NCI-H1694 treated with DMSO at 0.1 percent for 48 hours (cell line): ENCODE data around the gene ARMC9.
"Not testable (repeated sequence)": the region's sequence is repeated elsewhere in the genome, so short reads cannot be mapped to it uniquely, and the experiment has no call there.

Experiments used
- DNase-seq: peaks from one replicate; lab custom pipeline; 2025; lab: John Stamatoyannopoulos, UW

The ARMC9 gene

GRCh38 chr2:231362555-231363184, 164.2 kb downstream of the ARMC9 start:
- DNase-seq, result no peak

- no peak for DNase-seq
Observed at GRCh38 chr2:231364061-231364460, 165.6 kb downstream of the ARMC9 start.

DNA sequence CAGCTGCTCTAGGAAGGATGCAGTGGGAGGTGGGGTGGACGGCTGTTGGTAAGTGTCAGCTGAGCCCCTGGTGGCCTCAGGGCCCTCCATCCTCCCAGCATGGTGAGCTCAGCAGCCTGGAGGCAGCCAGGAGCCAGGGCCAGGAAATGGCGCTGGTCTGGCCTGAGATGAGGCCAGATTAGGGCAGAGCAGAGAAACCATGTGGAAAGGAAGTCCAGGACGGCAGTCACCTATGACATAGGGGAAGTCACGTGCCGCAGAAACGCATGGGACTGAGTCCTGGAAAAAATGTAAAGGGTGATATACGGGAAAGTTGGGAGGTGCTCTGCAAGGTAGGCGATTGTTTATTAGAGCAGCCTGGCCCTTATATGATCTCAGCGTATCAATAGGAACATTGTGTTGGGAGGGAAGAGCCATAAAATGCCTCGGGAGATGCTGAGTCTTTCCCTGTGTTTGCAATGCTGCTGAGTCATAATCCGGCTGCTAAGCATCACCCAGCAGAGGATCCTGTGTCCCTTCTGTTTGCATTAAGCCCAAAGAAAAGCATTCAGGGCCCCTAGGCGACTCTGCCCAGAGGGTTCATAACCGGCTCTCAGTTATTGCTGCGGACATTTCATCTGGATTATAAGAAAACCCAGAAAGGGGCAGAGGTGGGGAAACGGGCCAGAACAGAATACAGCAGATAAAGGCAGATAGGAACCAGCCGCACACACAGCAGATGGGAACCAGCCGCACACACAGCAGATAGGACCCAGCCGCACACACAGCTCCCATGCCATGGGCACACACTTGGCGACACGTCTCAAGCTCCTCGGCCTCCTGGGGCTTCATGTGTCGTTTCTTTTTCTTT, 166.8 kb downstream of the ARMC9 start:
- DNase-seq, result peak; percentile 80

- no peak for DNase-seq
Observed at GRCh38 chr2:231367178-231367577, 168.7 kb downstream of the ARMC9 start.

DNA sequence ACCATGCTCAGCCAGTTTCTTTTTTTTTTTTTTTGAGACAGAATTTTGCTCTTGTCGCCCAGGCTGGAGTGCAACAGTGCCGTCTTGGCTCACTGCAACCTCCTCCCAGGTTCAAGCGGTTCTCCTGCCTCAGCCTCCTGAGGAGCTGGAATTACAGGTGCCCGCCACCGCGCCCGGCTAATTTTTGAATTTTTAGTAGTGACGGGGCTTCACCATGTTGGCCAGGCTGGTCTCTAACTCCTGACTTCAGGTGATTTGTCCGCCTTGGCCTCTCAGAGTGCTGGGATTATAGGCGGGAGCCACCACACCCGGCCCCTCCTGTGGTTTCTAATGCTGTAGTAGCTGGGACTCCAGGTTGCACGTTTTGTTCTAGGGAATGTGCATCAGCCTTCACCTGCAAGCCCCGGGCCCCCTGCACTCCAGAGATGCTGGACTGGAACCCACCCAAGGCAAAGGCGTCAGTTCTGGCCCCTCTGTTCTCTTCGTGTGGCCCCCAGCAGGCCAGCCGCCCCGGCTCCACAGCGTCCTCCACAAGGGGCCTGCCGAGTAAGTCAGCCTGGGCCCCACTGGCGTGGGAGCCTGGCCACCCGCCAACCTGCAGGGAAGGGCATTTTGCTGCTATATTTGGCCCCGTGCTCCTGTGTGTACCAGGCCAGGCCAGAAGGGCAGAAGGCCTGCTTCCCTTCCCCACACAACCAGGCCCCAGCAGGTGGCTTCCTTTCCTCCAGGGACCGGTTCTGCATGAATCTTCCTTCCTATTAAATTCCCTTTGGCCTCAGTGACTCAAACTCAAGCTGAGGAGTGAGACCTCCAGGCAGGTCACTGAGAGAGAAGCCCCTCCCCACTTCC, 171.4 kb downstream of the ARMC9 start:
- DNase-seq, result no peak

- DNase-seq, result no peak
Observed at GRCh38 chr2:231370429-231370748, 172.0 kb downstream of the ARMC9 start.

DNA sequence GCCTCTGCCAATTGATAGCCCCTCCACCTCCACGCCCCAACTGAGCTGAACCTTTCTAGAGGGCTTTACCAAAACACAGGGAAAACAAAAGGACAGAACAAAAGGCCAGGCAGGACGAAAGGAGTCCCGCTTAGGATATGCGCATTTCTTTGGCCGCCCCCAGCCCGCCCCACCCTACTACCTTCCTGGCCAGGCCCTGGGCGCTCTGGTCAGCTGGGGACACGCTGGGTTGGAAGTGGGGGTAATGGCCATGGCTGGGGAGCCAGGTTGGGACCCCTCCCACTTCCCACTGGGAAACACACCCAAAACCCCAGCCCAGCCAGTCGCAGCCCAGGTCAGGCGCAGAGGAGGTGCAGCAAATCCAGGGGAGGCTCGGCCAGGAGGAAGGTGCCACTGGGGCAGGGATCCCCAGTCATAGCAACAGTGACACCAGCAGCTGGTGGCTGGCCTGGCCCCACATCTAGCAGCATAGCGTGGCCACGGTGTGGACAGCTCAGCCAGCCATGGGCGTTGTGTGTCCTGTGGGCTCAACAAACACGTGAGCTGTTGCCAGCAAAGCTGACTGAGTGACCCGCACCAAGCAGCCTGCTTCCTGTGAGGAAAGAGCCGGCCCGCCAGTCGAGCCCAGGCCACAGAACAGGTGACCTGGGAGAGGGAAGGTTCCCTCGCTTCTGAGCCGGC, 172.5 kb downstream of the ARMC9 start:
- DNase-seq, result no peak

- DNase-seq, result no peak
Observed at GRCh38 chr2:231371430-231372054, 173.1 kb downstream of the ARMC9 start.

DNA sequence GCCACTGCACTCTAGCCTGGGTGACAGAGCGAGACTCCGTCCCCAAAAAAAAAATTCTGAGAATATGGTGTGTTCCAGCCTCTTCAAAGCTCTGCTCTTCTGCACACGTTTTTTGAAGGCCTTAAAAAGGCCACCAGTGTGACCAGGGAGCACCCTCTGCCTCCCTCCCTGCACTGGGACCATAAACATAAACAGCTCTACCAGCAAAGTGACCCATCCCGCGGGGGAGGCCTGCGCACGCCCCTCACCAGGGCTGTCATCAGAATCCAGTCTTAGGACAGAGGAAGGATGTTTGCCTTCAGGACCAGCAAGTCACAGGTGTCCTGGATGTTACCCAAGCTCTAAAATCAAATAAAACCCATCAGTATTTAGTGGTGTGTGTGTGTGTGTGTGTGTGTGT, 173.9 kb downstream of the ARMC9 start:
- DNase-seq, result no peak

DNA sequence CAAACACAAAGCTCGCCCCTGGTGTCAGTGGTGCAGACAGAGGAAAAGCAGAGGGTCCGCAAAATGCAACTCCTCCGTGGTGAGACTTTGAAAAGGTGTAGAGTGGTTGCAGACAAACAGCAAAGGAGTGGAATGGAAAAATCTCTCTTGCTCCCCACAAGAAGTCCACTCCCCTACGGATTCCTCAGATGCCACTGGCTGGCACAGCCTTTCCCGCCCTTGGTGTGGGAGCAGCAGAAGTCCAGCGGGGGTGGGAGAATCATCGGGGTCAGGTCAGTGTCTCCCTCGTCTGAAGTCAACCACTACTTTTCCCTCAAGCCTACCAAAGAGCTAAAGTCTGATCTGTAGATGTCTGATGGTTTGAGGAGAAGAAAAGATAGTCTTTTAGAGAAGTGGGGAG, 174.8 kb downstream of the ARMC9 start:
- no peak for DNase-seq

DNA sequence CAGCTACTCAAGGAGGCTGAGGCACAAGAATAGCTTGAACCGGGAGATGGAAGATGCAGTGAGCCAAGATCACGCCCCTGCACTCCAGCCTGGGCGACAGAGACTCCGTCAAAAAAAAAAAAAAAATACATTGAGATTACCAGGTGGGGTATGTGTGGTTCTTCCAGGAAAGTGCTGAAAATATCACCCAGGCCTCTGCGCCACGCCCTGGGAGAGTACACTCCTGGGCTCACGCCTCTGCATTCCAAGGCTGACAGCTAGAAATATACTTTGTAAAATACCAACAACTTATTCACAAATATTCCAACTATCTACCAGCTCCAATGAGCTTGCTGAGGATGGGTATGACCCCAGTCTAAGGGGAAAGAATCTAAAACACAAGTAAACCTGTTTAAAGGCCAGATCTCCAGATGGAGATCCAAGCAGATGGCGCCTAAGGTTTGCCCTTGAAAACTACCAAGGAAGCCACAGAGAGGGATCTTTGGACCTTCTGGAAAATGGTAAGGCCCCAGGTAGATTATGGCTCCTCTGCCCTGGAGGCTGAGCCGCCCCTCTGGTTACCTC, 175.4 kb downstream of the ARMC9 start:
- no peak for DNase-seq

- DNase-seq, result no peak
Observed at GRCh38 chr2:231374771-231375170, 176.3 kb downstream of the ARMC9 start.

- DNase-seq, result not testable (repeated sequence)
Observed at GRCh38 chr2:231375994-231376615, 177.7 kb downstream of the ARMC9 start.

DNA sequence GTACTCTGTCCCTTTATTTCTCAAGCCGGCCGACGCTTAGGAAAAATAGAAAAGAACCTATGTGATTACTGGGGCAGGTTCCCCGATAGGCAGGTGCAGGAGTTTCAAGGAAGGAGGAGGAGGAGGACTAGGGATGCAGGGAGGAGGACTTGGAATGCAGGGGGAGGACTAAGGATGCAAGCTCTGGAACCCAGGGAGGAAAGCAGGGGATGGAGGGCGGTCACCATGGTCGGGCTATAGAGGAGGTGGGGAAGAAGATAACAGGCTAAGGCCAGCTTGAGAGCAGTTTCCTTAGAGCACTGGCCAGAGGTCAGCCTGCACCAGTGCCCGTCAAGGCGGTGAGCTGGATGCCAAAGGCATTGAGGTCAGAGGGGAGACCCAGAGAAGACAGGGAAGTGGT, 178.4 kb downstream of the ARMC9 start:
- DNase-seq, result no peak

DNA sequence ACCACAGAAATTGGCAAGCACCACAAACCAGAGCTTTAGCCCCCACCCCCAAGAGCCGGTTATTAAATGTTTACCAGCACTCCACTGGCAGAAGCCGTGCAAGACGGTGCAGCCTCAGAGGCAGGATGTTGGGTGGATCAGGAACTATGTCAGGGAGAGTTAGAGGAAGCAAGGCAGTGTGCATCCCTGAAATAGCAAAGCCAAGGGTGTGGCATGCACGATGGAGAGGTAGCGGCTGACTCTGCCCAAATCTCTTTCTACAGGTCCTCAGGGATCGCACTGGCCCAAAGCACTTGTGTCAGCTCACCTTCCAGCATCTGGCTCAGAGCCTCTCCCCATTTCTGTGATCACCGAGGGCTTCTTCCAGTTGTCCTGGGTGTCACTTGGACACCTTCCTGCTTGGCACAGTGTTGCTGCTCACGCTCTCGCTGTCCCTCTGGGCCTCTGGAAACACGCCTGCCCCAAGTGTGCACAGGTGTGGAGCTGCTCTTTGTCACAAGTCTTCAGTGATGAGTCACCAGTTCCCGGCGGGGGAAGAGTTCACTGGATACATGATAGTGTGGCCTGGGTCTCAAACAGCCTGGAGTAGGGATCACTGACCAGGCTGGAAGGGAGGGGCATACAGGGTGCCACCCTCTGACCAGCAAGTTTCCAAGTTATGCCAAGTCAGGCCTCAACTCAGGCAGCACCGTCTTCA, 179.7 kb downstream of the ARMC9 start:
- DNase-seq, result no peak

DNA sequence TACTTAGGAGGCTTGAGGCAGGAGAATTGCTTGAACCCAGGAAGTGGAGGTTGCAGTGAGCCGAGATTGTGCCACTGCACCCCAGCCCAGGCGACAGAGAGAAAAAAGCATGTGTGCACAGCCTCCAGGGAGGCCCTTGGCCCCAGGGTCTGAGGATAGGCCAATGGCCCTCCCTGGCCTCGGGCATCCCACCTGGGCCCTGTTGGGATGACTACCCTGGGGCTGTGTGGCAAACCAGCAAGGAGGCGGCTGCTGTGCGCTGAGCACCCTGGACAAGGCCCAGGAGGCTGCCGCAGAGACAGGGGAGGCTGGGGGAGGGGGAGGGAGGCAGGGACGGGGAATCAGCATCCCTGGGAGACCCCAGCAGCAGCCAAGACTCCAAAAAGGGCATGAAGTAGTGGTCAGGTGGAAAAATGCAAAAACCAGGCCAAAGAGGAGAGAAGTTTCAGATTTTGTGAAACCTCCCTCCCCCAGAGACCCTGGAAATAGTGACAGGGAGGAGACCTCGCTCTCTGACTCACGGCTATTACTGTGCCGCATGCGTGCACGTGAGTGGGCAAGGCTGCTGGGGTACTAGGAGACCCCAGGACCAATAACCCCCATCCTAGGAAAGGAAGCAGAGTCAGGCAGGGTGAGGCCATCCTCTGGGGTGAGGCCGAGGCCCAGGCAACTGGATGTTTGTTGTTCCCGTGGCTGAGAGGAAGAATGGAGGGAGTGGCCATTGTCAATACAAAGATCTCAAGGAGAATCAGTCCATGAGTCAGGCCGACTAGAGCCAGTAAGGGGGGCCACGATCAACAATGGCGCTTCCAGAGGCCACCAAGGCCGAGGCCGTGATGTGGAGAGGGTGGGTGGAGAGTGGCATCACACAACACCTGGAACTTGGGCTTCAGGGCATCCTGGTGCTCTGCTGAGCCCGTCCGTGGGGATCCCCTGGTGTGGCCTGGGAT, 181.1 kb downstream of the ARMC9 start:
- no peak for DNase-seq

DNA sequence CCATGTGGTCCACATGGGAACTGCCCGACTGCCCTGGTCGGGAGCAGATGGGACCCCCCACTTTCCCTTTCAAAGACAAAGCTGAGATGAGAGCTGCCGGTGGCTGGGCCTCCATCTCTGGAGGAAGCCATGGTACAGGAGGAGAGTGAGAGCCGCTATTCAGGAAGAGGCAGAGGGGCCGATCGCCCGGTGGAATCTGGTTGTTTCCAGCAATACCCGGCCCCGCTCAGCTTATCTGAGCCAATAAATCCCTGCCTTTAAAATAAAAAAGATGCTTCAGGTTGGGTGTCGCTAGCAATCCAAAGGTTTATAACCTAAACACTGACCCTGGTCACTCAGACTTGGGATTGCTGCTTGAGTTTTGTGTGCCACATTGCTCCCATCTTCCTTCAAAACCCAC, 181.9 kb downstream of the ARMC9 start:
- no peak for DNase-seq

- no peak for DNase-seq
Observed at GRCh38 chr2:231380991-231381847, 182.8 kb downstream of the ARMC9 start.
